ENCODE data around the gene OR4N5. TPM values are rescaled to one million over a fixed set of nuclear protein-coding genes. Genes with fewer than 3 reads are reported as not detected.

Gene OR4N5
- total RNA-seq, 1 experiment from 2014 or later, result not detected

GRCh38 chr14:20194101-20194500 lies 55.5 kb downstream of the OR4N5 start:
- no peak for DNase-seq (ENCODE audit: extremely low read depth, low read depth)

Small RNAs within 50 kb of the gene (small RNA-seq; reads per million reads assigned to genes)
- 0 reads per million in 2 experiments for gene GTF2IP22
- 0 reads per million in 2 experiments for gene RNA5SP380

Other genes starting within 250 kb of the OR4N5 start
- not detected in 2 replicates for gene OR4K5, start 218.2 kb upstream of the OR4N5 start, total RNA-seq (2014; rRNA removed; shearing (Covaris generic))
- gene OR4K1, start 207.9 kb upstream of the OR4N5 start, total RNA-seq (2014; rRNA removed; shearing (Covaris generic)), result not detected in 2 replicates
- not detected in 2 replicates for gene OR4K15, start 163.2 kb upstream of the OR4N5 start, total RNA-seq (2014; rRNA removed; shearing (Covaris generic))
- gene OR4Q2, start 136.7 kb upstream of the OR4N5 start, total RNA-seq (2014; rRNA removed; shearing (Covaris generic)), result not detected in 2 replicates
- not detected in 2 replicates for gene OR4K14, start 119.5 kb upstream of the OR4N5 start, total RNA-seq (2014; rRNA removed; shearing (Covaris generic))
- gene OR4K13, start 102.8 kb upstream of the OR4N5 start, total RNA-seq (2014; rRNA removed; shearing (Covaris generic)), result 0.02 TPM in 1 of 2 replicates, not detected in the other
- not detected in 2 replicates for gene OR4L1, start 78.8 kb upstream of the OR4N5 start, total RNA-seq (2014; rRNA removed; shearing (Covaris generic))
- gene OR4K17, start 28.1 kb upstream of the OR4N5 start, total RNA-seq (2014; rRNA removed; shearing (Covaris generic)), result not detected in 2 replicates
- not detected in 2 replicates for gene OR11G2, start 52.1 kb downstream of the OR4N5 start, total RNA-seq (2014; rRNA removed; shearing (Covaris generic))
- not detected in 2 replicates for gene OR11H6, start 84.9 kb downstream of the OR4N5 start, total RNA-seq (2014; rRNA removed; shearing (Covaris generic))
- not detected in 2 replicates for gene OR11H7, start 90.2 kb downstream of the OR4N5 start, total RNA-seq (2014; rRNA removed; shearing (Covaris generic))
- not detected in 2 replicates for gene OR11H4, start 100.5 kb downstream of the OR4N5 start, total RNA-seq (2014; rRNA removed; shearing (Covaris generic))
- 13.0 and 18.7 TPM in 2 replicates for gene TTC5, start 167.1 kb downstream of the OR4N5 start, total RNA-seq (2014; rRNA removed; shearing (Covaris generic))
- 258 and 275 TPM in 2 replicates for gene CCNB1IP1, start 194.5 kb downstream of the OR4N5 start, total RNA-seq (2014; rRNA removed; shearing (Covaris generic))
- gene PARP2, start 204.8 kb downstream of the OR4N5 start, total RNA-seq (2014; rRNA removed; shearing (Covaris generic)), result 35.7 and 39.4 TPM in 2 replicates